Measurements from ENCODE around the gene APIP.

APIP gene

DNA sequence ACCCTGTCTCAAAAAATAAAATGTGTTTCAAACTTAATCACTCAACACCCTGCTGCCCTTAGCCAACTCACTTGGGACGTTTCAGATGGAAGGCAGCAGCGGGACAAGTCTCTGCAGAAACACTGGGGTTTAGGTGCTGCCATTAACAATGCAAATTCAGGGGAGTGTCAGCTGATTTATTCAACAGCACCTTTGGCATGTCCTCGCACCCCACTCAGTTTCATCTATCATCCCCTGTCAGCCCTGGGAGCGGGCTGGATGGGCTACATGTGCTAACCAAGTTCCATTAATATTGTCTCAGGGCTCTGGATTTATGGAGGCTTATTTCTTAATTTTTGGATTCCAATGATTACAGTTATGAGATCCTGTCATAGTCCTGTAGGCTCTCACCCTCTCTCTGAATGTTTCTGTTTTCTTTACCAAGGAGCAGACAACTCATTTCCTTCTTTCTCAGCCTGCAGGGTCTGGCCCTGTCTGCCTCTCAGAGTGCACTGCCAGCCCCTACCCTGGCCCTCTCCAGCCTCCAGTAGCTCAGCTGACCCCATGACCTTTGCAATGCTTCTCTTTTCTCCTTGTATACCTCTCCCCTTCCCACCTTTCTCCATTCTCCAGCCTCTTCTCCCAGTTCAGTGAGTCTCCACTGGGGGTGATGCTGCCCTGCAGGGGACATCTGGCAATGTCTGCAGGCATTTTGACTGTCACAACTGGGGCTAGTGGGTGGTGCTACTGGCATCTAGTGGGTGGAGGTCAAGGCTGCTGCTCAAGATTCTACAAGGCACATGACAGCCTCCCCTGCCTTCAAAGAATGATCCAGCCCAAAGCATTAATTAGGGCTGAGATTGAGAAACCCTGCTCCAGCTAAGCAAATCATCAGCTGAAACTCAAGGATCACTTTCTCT, 79.0 kb downstream of the APIP start:
- no peak for DNase-seq

GRCh38 chr11:34833602-34834001, 82.6 kb downstream of the APIP start:
- DNase-seq = no peak

All from CD4-positive, alpha-beta T cell treated with Interleukin-6 for 4 hours (primary cell).